Omental fat pad (tissue), 4 donors: Measurements from ENCODE around the gene RBM44. TPM values are rescaled to one million over a fixed set of nuclear protein-coding genes. Genes with fewer than 3 reads are reported as not detected.
"Not testable (repeated sequence)": the region's sequence is repeated elsewhere in the genome, so short reads cannot be mapped to it uniquely, and the experiment has no call there.

Source experiments
- ATAC-seq: fragments of 150-250 bp; one replicate; pipeline ENCODE4 v1.9.1; 2016; ENCODE audit warnings: mild to moderate bottlenecking, moderate library complexity; ENCODE audit not compliant: low FRiP score
- DNase-seq: peaks from one replicate; pipeline ENCODE4 v3.0.0-alpha.2; 2019; ENCODE audit warnings: low spot score
- total RNA-seq, 4 donors: library from RNA; depleted of rRNA; stranded (reverse); fragments of >200 nt; gene quantifications; one replicate each; pipeline ENCODE4 v1.1.0, GENCODE V29; 2016
- TF ChIP-seq, protein P1 (sequence below), 3 donors: fragments of 450-650 bp; IDR thresholded peaks; one replicate each; pipeline ENCODE4 v1.5.1; 2016 to 2017; ENCODE audit warnings: antibody characterized with exemption in 3 of 3, mild to moderate bottlenecking in 3 of 3, moderate library complexity in 2 of 3

Gene RBM44
- total RNA-seq, 4 donors from 2014 or later = 1.1 to 2.6 (median 1.5) TPM

DNA sequence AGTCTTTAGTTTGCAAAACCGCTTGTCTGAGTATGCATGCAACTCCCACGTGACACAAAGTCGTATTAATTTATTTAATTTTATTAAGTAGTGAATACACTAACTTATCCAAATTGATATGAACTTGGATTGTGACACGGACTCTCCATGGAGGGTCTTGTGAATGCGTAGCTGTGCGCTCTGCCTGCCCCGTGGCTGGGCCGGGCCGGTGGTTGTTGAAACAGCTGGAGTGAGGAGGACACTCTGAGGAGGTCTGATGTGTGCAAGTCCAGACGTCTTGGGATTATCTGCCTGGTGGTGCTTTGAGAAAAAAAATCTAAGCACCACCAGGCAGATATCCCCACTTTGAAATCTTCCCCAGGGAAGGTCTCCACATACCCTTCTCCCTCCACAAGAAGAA is 41.0 kb upstream of the RBM44 start:
- ATAC-seq (no peak), DNase-seq (no peak)
- TF ChIP-seq, protein P1, sequence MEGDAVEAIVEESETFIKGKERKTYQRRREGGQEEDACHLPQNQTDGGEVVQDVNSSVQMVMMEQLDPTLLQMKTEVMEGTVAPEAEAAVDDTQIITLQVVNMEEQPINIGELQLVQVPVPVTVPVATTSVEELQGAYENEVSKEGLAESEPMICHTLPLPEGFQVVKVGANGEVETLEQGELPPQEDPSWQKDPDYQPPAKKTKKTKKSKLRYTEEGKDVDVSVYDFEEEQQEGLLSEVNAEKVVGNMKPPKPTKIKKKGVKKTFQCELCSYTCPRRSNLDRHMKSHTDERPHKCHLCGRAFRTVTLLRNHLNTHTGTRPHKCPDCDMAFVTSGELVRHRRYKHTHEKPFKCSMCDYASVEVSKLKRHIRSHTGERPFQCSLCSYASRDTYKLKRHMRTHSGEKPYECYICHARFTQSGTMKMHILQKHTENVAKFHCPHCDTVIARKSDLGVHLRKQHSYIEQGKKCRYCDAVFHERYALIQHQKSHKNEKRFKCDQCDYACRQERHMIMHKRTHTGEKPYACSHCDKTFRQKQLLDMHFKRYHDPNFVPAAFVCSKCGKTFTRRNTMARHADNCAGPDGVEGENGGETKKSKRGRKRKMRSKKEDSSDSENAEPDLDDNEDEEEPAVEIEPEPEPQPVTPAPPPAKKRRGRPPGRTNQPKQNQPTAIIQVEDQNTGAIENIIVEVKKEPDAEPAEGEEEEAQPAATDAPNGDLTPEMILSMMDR (IDR thresholded peaks at IDR 0.05) = no peak

GRCh38 chr2:237758185-237758584 is 40.4 kb upstream of the RBM44 start:
- DNase-seq (no peak), ATAC-seq (no peak)
- TF ChIP-seq, protein P1 (IDR thresholded peaks at IDR 0.05) = no peak

DNA sequence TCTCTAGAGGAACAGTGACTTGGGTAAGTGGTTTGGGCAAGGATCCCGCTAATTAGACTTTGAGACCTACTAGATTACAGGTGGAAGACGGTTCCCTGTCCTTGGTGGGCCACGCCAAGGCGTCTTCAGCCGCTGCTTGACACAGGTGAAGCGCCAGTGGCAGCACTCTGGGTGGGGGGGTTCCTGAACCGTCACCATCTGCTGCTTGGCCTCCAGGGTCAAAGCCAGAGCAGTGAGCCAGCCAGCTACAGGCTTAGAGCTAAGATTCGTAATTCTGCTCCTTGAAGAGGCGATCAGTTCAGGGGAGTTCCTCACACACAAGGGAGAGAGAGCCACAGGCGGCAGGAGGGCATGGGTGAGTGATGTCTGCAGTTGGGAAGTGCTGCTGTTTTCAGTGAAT is 39.4 kb upstream of the RBM44 start:
- DNase-seq (no peak), ATAC-seq (no peak)
- TF ChIP-seq, protein P1 (IDR thresholded peaks at IDR 0.05) = no peak

DNA sequence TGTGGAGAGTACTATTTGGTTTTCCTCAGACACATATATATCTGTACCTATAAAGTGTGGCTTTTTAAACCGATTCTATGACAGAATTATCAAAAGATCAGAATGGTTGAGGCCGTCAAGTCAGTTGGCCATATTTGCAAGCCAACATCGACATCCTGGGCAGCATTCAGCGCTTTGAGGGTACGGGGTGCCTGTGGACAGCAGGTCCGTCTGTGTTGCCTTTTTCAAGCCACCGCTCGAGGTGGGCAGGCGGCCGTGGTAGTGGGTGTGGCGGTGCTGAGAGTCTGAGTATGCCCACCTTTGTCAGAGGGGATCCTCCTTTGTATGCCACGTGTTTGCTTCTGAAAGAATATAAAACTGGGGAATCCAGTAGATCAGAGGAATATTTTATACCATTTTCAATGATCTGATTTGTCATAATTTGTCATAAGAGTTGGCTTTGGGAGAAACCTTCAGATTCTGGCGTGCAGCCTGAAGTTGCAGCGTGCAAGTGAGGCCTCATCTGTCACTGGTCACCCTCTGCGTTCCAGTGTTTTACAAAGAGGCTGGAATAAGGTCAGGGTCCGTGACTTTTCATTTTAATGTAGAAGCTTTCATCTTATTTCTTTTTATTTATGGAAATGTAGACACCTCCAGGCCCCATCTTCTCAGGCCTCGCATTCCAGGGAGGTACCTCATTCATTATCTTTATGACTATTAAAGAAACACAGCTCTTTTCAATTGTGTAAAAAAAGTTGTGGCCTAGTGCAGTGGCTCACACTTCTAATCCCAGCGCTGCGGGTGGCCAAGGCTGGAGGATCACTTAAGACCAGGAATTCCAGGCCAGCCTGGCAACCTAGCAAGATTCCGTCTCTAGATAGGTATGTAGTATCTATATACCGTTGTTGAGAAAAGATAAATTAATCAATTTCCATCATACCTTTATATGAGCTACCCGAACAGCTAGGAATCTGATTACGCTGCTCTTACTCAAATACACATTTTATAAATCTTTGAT is 37.8 kb upstream of the RBM44 start:
- TF ChIP-seq, protein P1 (IDR thresholded peaks at IDR 0.05) = no peak
- no peak for ATAC-seq
- no peak for DNase-seq

- ATAC-seq, DNase-seq: not testable (repeated sequence)
Measured at GRCh38 chr2:237762291-237763182, 36.0 kb upstream of the RBM44 start.

GRCh38 chr2:237763812-237764211 is 34.8 kb upstream of the RBM44 start:
- TF ChIP-seq, protein P1 (IDR thresholded peaks at IDR 0.05) = no peak
- no peak for ATAC-seq
- DNase-seq = no peak

- not testable (repeated sequence) for DNase-seq, ATAC-seq
Measured at GRCh38 chr2:237765122-237765521, 33.5 kb upstream of the RBM44 start.
